IMR-90 (cell line): ENCODE data around the gene CMIP. TPM values are rescaled to one million over a fixed set of nuclear protein-coding genes. Genes with fewer than 3 reads are reported as not detected.

Experiments
- ATAC-seq: fragments of 200-7000 bp; cut with Tn5 transposase; 2 replicates; pipeline ENCODE4 v1.9.1; 2020; ENCODE audit warnings: low read depth, mild to moderate bottlenecking, moderate library complexity
- BruUV-seq: library from RNA; stranded (reverse); fragments of 400-500 nt; replicated peaks from 2 replicates; lab custom pipeline; 2021; lab: Mats Ljungman, UMichigan
- CTCF ChIA-PET: fragments of 300-600 bp; formaldehyde crosslinking; extraction: SDS; loops from one replicate; lab custom pipeline; 2021; ENCODE audit warnings: antibody characterized with exemption; lab: Yijun Ruan, JAX
- POLR2A ChIA-PET: fragments of 300-600 bp; sonication (Branson Sonifier 250); formaldehyde crosslinking; loops from one replicate; lab custom pipeline; 2022; ENCODE audit warnings: antibody characterized with exemption; ENCODE audit not compliant: unreplicated experiment; lab: Charles Lee
- DNase-seq: peaks from one replicate; pipeline ENCODE4 v3.0.0; 2013
- H2AFZ ChIP-seq: replicated peaks from 2 replicates; pipeline ENCODE3; 2013; ENCODE audit warnings: low read length, mild to moderate bottlenecking; ENCODE audit not compliant: poor library complexity
- H2AK5ac ChIP-seq: 2 replicates; pipeline ENCODE4 v1.6.1; 2013; ENCODE audit warnings: low read depth, low read length, inconsistent platforms
- H2AK9ac ChIP-seq: replicated peaks from 2 replicates; pipeline ENCODE3; 2013; ENCODE audit warnings: mild to moderate bottlenecking, low read depth, low read length, moderate library complexity; ENCODE audit not compliant: poor library complexity
- H2BK120ac ChIP-seq: 2 replicates; pipeline ENCODE4 v1.6.1; 2013; ENCODE audit warnings: low read depth, low read length, inconsistent platforms
- H2BK15ac ChIP-seq: 3 replicates; pipeline ENCODE4 v1.6.1; 2013; ENCODE audit warnings: low read depth, low read length, inconsistent platforms
- H2BK20ac ChIP-seq: 2 replicates; pipeline ENCODE4 v1.6.1; 2013; ENCODE audit warnings: low read depth, mild to moderate bottlenecking, inconsistent platforms, low read length, moderate library complexity
- H2BK5ac ChIP-seq: 2 replicates; pipeline ENCODE4 v1.6.1; 2013; ENCODE audit warnings: mild to moderate bottlenecking, low read depth, low read length, inconsistent platforms; ENCODE audit not compliant: poor library complexity, severe bottlenecking
- H3K14ac ChIP-seq: replicated peaks from 2 replicates; pipeline ENCODE4 v1.6.1; 2013; ENCODE audit warnings: low read depth, low read length, inconsistent platforms
- H3K18ac ChIP-seq: 2 replicates; pipeline ENCODE4 v1.6.1; 2013; ENCODE audit warnings: low read depth, low read length, control low read depth
- H3K23ac ChIP-seq: 2 replicates; pipeline ENCODE4 v1.6.1; 2013; ENCODE audit warnings: low read depth, low read length, inconsistent platforms
- H3K27ac ChIP-seq: 2 replicates; pipeline ENCODE4 v1.5.1; 2013; ENCODE audit warnings: mild to moderate bottlenecking, control low read depth, low read length; ENCODE audit not compliant: insufficient read depth
- H3K27me3 ChIP-seq: 2 replicates; pipeline ENCODE4 v1.6.1; 2013; ENCODE audit warnings: low read length; ENCODE audit not compliant: control insufficient read depth, insufficient read depth
- H3K36me3 ChIP-seq: 2 replicates; pipeline ENCODE4 v1.6.1; 2013; ENCODE audit warnings: low read length, mixed read lengths; ENCODE audit not compliant: control insufficient read depth, insufficient read depth
- H3K4ac ChIP-seq: 2 replicates; pipeline ENCODE4 v1.6.1; 2013; ENCODE audit warnings: low read depth, low read length, inconsistent platforms
- H3K4me1 ChIP-seq: 2 replicates; pipeline ENCODE4 v1.6.1; 2013; ENCODE audit warnings: low read length, mixed read lengths; ENCODE audit not compliant: control insufficient read depth, insufficient read depth
- H3K4me2 ChIP-seq: 2 replicates; pipeline ENCODE4 v1.6.1; 2013; ENCODE audit warnings: low read depth, mild to moderate bottlenecking, control low read depth, low read length, moderate library complexity
- H3K4me3 ChIP-seq: 2 replicates; pipeline ENCODE4 v1.5.1; 2013; ENCODE audit warnings: low read depth, mild to moderate bottlenecking, control low read depth, low read length, moderate library complexity; ENCODE audit not compliant: insufficient read depth
- H3K56ac ChIP-seq: 2 replicates; pipeline ENCODE4 v1.6.1; 2013; ENCODE audit warnings: low read length, inconsistent platforms; ENCODE audit not compliant: insufficient read depth; ENCODE audit errors: extremely low read depth
- H3K79me1 ChIP-seq, 2 experiments: 2 replicates each; pipeline ENCODE4 v1.6.1; 2013; ENCODE audit warnings: low read length in 2 of 2, inconsistent platforms in 1 of 2, low read depth in 1 of 2
- H3K9ac ChIP-seq: 2 replicates; pipeline ENCODE4 v1.6.1; 2013; ENCODE audit warnings: low read depth, low read length, control low read depth
- H3K9me1 ChIP-seq: 2 replicates; pipeline ENCODE4 v1.6.1; 2013; ENCODE audit warnings: low read length, inconsistent platforms; ENCODE audit not compliant: insufficient read depth
- H3K9me3 ChIP-seq: 2 replicates; pipeline ENCODE4 v1.6.1; 2013; ENCODE audit warnings: low read length; ENCODE audit not compliant: control insufficient read depth, insufficient read depth
- H4K20me1 ChIP-seq: 2 replicates; pipeline ENCODE4 v1.6.1; 2013; ENCODE audit warnings: low read length, inconsistent platforms; ENCODE audit not compliant: insufficient read depth
- H4K5ac ChIP-seq: 2 replicates; pipeline ENCODE4 v1.6.1; 2013; ENCODE audit warnings: mild to moderate bottlenecking, low read depth, low read length, control low read depth
- H4K8ac ChIP-seq, 2 experiments: 2 replicates each; pipeline ENCODE4 v1.6.1; 2013; ENCODE audit warnings: low read depth in 2 of 2, low read length in 2 of 2, control low read depth in 1 of 2, inconsistent platforms in 1 of 2
- H4K91ac ChIP-seq: 2 replicates; pipeline ENCODE4 v1.6.1; 2013; ENCODE audit warnings: low read depth, low read length, inconsistent platforms; ENCODE audit not compliant: insufficient read depth
- BHLHE40 ChIP-seq: fragments of 150-350 bp; IDR thresholded peaks from 2 replicates; pipeline ENCODE4 v1.6.1; 2016; ENCODE audit warnings: mild to moderate bottlenecking, low read depth, low read length
- CEBPB ChIP-seq: IDR thresholded peaks from 2 replicates; pipeline ENCODE4 v1.6.1; 2012; ENCODE audit warnings: low read depth, low read length, improper control_type of control experiment
- CHD1 ChIP-seq: IDR thresholded peaks from 2 replicates; pipeline ENCODE4 v1.6.1; 2012; ENCODE audit warnings: low read depth, low read length, improper control_type of control experiment
- FOS ChIP-seq: fragments of 150-350 bp; IDR thresholded peaks from 2 replicates; pipeline ENCODE4 v1.6.1; 2016; ENCODE audit warnings: low read depth, low read length
- MAFK ChIP-seq: IDR thresholded peaks from 2 replicates; pipeline ENCODE4 v1.6.1; 2012; ENCODE audit warnings: low read depth, low read length, improper control_type of control experiment
- MAZ ChIP-seq: IDR thresholded peaks from 2 replicates; pipeline ENCODE4 v1.6.1; 2012; ENCODE audit warnings: low read depth, mild to moderate bottlenecking, low read length, improper control_type of control experiment, moderate library complexity, borderline replicate concordance
- MXI1 ChIP-seq: IDR thresholded peaks from 2 replicates; pipeline ENCODE4 v1.6.1; 2012; ENCODE audit warnings: low read depth, mild to moderate bottlenecking, low read length, moderate library complexity, borderline replicate concordance
- NFE2L2 ChIP-seq: fragments of 150-350 bp; IDR thresholded peaks from 2 replicates; pipeline ENCODE4 v1.6.1; 2016; ENCODE audit warnings: low read depth, mild to moderate bottlenecking, low read length
- POLR2A ChIP-seq: IDR thresholded peaks from 2 replicates; pipeline ENCODE4 v1.6.1; 2012; ENCODE audit warnings: mild to moderate bottlenecking, low read depth, low read length
- RAD21 ChIP-seq: IDR thresholded peaks from 2 replicates; pipeline ENCODE4 v1.6.1; 2012; ENCODE audit warnings: low read length, improper control_type of control experiment
- RCOR1 ChIP-seq: IDR thresholded peaks from 2 replicates; pipeline ENCODE4 v1.6.1; 2012; ENCODE audit warnings: mild to moderate bottlenecking, low read length, improper control_type of control experiment; ENCODE audit not compliant: insufficient replicate concordance
- RFX5 ChIP-seq: IDR thresholded peaks from 2 replicates; pipeline ENCODE4 v1.8.0; 2012; ENCODE audit warnings: low read depth, mild to moderate bottlenecking, low read length, moderate library complexity
- SMC3 ChIP-seq: fragments of 150-350 bp; IDR thresholded peaks from 2 replicates; pipeline ENCODE4 v1.6.1; 2016; ENCODE audit warnings: low read depth, mild to moderate bottlenecking, antibody characterized with exemption, low read length, moderate library complexity
- WGBS, 2 experiments: methylation state at CpG; one replicate each; pipeline versions ENCODE4 v1.1.5 to v1.1.7; 2013; ENCODE audit warnings: missing lambda C conversion rate in 2 of 2; ENCODE audit not compliant: insufficient read length in 1 of 2; ENCODE audit errors: extremely low coverage in 2 of 2; 5-methylcytosine and 5-hydroxymethylcytosine counted together
- dilution Hi-C: fragments of 300-500 bp; cut with HindIII; formaldehyde crosslinking; loops from one replicate; pipeline ENCODE4 v1.14.3; 2018; ENCODE audit warnings: low sequenced_read_pairs; ENCODE audit not compliant: unreplicated experiment
- in situ Hi-C: fragments of 300-500 bp; cut with MboI; formaldehyde crosslinking; loops from 3 replicates; pipeline ENCODE4 v1.14.3; 2019; ENCODE audit warnings: low sequenced_read_pairs, inconsistent platforms, mixed read lengths
- intact Hi-C: fragments of 100-400 bp; cut with micrococcal nuclease; formaldehyde crosslinking; loops from 2 replicates; pipeline ENCODE4 v1.10.0; 2022
- polyA plus RNA-seq, 3 experiments: library from polyadenylated mRNA; depleted of rRNA; stranded (reverse); fragments of >200 nt; gene quantifications; 2 replicates each; pipeline ENCODE4 v1.2.3, GENCODE V29; 2012; ENCODE audit warnings: low replicate concordance in 1 of 3
- total RNA-seq: library from RNA; depleted of rRNA; stranded (reverse); fragments of >200 nt; gene quantifications from 2 replicates; pipeline ENCODE4 v1.2.3, GENCODE V29; 2012
- TF ChIP-seq, protein P1 (sequence below): conservative IDR thresholded peaks from 2 replicates; pipeline ENCODE4 v1.5.1; 2012; ENCODE audit warnings: mild to moderate bottlenecking, low read depth, low read length, improper control_type of control experiment
- TF ChIP-seq, protein P2 (sequence below): fragments of 150-350 bp; IDR thresholded peaks from 2 replicates; pipeline ENCODE4 v1.6.1; 2017; ENCODE audit warnings: mild to moderate bottlenecking, antibody characterized with exemption, low read length, low read depth
- TF ChIP-seq, protein P3 (sequence below): fragments of 150-350 bp; IDR thresholded peaks from 2 replicates; pipeline ENCODE4 v1.6.1; 2016; ENCODE audit warnings: low read depth, mild to moderate bottlenecking, low read length, moderate library complexity, borderline replicate concordance

Gene CMIP
- total and polyA plus RNA-seq, 2 of the 4 experiments (the other 2 are of a cell fraction), result 3.2 to 11.6 TPM

DNA sequence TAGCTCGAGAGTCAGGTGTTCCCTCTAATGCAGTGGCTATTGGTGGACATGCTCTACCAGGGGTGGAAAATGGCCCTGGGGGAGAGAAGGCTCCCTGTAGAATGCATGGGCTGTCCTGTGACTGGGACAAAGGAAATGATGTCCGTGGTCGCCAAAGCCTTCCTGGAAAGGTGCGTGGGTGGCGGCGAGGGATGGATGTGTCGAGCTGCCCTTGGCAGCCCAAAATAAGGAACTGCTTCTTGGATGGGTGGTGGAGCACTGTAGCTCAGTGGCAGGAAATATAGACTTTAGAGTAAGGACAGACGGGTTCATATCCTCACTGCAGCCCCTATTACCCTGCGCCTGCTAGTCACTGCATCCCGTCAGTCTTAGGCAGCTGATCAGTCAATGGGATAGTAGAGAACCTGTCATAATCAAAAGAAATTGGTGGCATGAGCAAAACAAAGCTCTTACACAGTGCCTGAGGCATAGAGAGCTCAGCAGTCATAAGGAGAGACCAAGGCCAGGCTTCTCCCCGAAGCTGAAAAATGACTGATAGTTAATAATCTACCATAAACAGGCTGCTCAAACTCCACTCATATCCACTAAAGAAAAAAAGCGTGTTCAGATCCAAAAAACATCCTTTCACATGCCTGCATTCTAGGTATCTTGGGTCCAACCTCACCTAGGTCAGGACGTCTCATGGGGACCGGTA is 211.0 kb downstream of the CMIP start:
- DNase-seq, result no peak
- in situ Hi-C loops, result no loop called here
- peaks cover 10% of the 10 kb centered on the region; the same call in 1 of the 2 replicates for H4K20me1 ChIP-seq
- peaks cover 17% of the 10 kb centered on the region for H3K36me3 ChIP-seq
- H2BK5ac ChIP-seq, result no peak overlapping the region
- H3K4me3 ChIP-seq, result no peak overlapping the region
- no peak overlapping the region for H3K18ac ChIP-seq
- no peak overlapping the region for H3K27ac ChIP-seq
- no peak overlapping the region for H2AK5ac ChIP-seq
- no peak overlapping the region for H2AFZ ChIP-seq
- H2BK120ac ChIP-seq, result no peak overlapping the region
- H3K4me2 ChIP-seq, result no peak overlapping the region
- no peak overlapping the region for H3K56ac ChIP-seq
- no peaks in the 10 kb centered on the region for H3K9me3 ChIP-seq
- no peak overlapping the region for H2BK20ac ChIP-seq
- POLR2A ChIA-PET, result no interaction called here
- WGBS, 2 experiments, result 100% methylated on average over 6 of the region's 14 CpGs; no CpG with 5 or more reads in 1 of the 2 experiments
- no peak overlapping the region for H2BK15ac ChIP-seq
- H3K4ac ChIP-seq, result no peak overlapping the region
- H4K8ac ChIP-seq, result no peak overlapping the region
- dilution Hi-C loops, result no loop called here
- no peak for ATAC-seq
- H3K14ac ChIP-seq, result no peak overlapping the region
- no TSS peak for BruUV-seq
- H2AK9ac ChIP-seq, result peak overlapping the region; percentile 16
- peaks cover under 1 to 8% of the 10 kb centered on the region in 2 experiments; a peak in 2 of 4 replicates for H3K79me1 ChIP-seq
- H4K91ac ChIP-seq, result no peak overlapping the region
- intact Hi-C loops, result no loop called here
- no peak overlapping the region for H3K9ac ChIP-seq
- H3K4me1 ChIP-seq, result peaks cover 5% of the 10 kb centered on the region
- no peak overlapping the region for H3K23ac ChIP-seq
- no peak for TF ChIP-seq POLR2A
- TF ChIP-seq RFX5, result no peak
- TF ChIP-seq RCOR1, result no peak
- TF ChIP-seq BHLHE40, result no peak
- no peak for TF ChIP-seq CEBPB
- no peak for TF ChIP-seq RAD21
- TF ChIP-seq, protein P1, sequence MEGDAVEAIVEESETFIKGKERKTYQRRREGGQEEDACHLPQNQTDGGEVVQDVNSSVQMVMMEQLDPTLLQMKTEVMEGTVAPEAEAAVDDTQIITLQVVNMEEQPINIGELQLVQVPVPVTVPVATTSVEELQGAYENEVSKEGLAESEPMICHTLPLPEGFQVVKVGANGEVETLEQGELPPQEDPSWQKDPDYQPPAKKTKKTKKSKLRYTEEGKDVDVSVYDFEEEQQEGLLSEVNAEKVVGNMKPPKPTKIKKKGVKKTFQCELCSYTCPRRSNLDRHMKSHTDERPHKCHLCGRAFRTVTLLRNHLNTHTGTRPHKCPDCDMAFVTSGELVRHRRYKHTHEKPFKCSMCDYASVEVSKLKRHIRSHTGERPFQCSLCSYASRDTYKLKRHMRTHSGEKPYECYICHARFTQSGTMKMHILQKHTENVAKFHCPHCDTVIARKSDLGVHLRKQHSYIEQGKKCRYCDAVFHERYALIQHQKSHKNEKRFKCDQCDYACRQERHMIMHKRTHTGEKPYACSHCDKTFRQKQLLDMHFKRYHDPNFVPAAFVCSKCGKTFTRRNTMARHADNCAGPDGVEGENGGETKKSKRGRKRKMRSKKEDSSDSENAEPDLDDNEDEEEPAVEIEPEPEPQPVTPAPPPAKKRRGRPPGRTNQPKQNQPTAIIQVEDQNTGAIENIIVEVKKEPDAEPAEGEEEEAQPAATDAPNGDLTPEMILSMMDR, result no peak
- TF ChIP-seq CHD1, result no peak
- TF ChIP-seq, protein P2, sequence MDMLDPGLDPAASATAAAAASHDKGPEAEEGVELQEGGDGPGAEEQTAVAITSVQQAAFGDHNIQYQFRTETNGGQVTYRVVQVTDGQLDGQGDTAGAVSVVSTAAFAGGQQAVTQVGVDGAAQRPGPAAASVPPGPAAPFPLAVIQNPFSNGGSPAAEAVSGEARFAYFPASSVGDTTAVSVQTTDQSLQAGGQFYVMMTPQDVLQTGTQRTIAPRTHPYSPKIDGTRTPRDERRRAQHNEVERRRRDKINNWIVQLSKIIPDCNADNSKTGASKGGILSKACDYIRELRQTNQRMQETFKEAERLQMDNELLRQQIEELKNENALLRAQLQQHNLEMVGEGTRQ, result no peak
- TF ChIP-seq MAZ, result no peak
- TF ChIP-seq FOS, result no peak
- no peak for TF ChIP-seq MXI1
- TF ChIP-seq NFE2L2, result no peak
- TF ChIP-seq, protein P3, sequence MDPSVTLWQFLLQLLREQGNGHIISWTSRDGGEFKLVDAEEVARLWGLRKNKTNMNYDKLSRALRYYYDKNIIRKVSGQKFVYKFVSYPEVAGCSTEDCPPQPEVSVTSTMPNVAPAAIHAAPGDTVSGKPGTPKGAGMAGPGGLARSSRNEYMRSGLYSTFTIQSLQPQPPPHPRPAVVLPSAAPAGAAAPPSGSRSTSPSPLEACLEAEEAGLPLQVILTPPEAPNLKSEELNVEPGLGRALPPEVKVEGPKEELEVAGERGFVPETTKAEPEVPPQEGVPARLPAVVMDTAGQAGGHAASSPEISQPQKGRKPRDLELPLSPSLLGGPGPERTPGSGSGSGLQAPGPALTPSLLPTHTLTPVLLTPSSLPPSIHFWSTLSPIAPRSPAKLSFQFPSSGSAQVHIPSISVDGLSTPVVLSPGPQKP, result no peak
- no peak for TF ChIP-seq SMC3
- no peak for TF ChIP-seq MAFK
- CTCF ChIA-PET, result no interaction called here
- no peaks in the 10 kb centered on the region; the same call in 1 of the 2 replicates for H3K9me1 ChIP-seq
- H4K5ac ChIP-seq, result no peak overlapping the region
- H3K27me3 ChIP-seq, result no peaks in the 10 kb centered on the region
